ENCODE measurements around the gene CGNL1. TPM values are rescaled to one million over a fixed set of nuclear protein-coding genes. Genes with fewer than 3 reads are reported as not detected.

CGNL1 gene
- total RNA-seq, 2 donors from 2014 or later: not detected

DNA sequence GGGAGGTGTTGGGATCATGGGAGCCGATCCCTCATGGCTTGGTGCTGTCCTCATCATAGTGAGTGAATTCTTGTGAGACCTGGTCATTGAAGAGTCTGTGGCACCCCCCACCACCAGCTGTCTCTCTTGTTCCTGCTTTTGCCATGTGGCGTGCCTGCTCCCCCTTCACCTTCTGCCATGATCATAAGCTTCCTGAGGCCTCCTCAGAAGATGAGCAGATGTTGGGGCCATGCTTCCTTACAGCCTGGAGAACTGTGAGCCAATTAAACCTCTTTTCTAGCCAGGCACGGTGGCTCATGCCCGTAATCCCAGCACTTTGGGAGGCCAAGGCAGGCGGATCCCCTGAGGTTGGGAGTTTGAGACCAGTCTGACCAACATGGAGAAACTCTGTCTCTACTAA, 37.0 kb upstream of the CGNL1 start:
- no peak overlapping the region for H3K27ac Mint-ChIP-seq

DNA sequence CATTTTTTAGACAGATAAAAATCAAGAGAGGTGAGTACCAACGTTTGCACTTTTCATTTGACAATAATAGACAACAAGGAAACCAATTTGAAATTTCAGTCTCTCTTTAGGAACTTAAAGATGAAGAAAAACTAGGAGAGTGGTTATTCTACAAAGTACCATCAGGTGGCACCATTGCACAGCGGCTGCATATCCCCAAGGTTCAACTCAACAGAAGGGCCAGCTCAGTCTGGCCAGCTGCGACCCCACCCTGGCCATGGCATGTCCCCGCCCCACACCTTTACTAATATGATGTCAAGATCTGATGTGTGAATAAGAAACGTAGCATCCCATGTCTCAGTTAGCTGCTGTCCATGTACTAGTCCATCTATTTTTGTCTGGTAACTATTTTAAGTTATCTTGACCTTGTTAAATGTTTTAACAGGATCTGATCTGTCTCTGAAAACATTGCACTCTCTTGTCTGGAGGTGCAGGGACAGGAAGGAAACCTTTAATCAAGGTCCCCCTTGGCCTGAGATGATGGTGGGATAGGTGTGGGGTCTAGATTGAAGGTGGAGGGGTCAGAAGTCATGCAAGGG, 35.5 kb upstream of the CGNL1 start:
- H3K27me3 Mint-ChIP-seq: peaks cover 22% of the 10 kb centered on the region
- ATAC-seq (replicated peaks): peak; percentile 56
- no peaks in the 10 kb centered on the region for H3K9me3 Mint-ChIP-seq
- no peaks in the 10 kb centered on the region for H3K4me1 Mint-ChIP-seq
- H3K36me3 Mint-ChIP-seq (ENCODE audit: low read depth): no peaks in the 10 kb centered on the region
- H3K27ac Mint-ChIP-seq: no peak overlapping the region
- no peak overlapping the region for H3K4me3 Mint-ChIP-seq

More for the DNA sequence above, 37.0 kb upstream of the CGNL1 start:
- Mint-ChIP-seq H3K4me1 (no peaks in the 10 kb centered on the region), H3K9me3 (no peaks in the 10 kb centered on the region), H3K4me3 (no peak overlapping the region), H3K36me3 (ENCODE audit: low read depth) (no peaks in the 10 kb centered on the region), H3K27me3 (peaks cover 28% of the 10 kb centered on the region)
- no peak for ATAC-seq (replicated peaks)

DNA sequence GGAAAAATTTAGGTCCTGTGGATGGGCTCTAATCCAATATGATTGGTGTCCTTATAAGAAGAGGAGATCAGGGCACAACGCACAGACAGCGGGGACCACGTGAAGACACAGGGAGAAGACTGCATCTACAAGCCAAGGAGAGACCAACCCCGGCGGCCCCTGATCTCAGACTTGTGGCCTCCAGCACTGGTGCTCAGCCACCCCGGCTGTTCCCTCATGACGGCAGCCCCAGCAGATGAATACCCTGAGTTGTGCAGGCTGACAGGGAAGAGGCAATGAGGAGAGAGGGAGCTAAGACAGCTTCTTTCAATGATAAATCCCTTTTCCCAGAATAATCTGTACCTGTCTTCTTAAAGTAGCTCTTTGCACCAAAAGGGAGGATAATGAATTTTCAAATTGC, 33.3 kb upstream of the CGNL1 start:
- Mint-ChIP-seq H3K27me3 (peaks cover 17% of the 10 kb centered on the region), H3K27ac (no peak overlapping the region), H3K4me1 (no peaks in the 10 kb centered on the region), H3K4me3 (no peak overlapping the region), H3K36me3 (ENCODE audit: low read depth) (no peaks in the 10 kb centered on the region), H3K9me3 (no peaks in the 10 kb centered on the region)
- ATAC-seq (replicated peaks): no peak

DNA sequence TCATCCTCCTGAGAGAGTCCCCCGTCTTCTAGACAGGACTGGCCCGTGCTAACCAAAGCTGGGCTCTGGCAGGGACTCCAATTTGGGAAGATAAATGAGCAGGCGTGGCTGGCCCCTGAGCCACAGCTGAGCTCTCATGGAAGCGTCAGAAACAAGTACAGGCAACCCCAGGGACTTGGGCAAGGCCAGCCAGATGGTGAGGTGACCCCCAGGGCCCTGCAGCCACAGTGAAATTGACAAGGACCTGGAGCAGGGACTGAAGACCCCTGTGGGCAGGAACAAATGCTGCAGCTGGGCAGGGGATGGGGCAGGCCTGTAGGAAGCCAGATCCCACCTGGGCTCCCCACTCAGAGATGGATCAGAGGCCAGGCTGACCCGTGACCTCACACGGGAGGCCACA, 32.8 kb upstream of the CGNL1 start:
- H3K9me3 Mint-ChIP-seq: no peaks in the 10 kb centered on the region
- no peak overlapping the region for H3K4me3 Mint-ChIP-seq
- H3K27me3 Mint-ChIP-seq: peaks cover 17% of the 10 kb centered on the region
- H3K4me1 Mint-ChIP-seq: no peaks in the 10 kb centered on the region
- no peak overlapping the region for H3K27ac Mint-ChIP-seq
- ATAC-seq (replicated peaks): no peak
- no peaks in the 10 kb centered on the region for H3K36me3 Mint-ChIP-seq (ENCODE audit: low read depth)

DNA sequence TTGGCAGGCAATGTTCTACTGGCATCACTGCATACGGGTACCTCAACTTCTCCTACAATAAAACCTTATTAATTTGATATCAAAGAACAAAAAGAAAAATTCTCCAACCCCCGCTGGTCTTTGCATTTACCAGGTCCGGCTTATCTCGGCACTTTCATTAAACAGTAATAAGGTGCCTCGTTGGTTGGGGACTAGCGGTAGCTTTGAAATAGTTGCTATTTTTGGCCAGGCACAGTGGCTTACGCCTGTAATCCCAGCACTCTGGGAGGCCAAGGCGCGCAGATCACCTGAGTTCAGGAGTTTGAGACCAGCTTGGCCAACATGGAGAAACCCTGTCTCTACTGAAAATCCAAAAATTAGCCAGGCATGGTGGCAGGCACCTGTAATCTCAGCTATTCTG, 32.0 kb upstream of the CGNL1 start:
- Mint-ChIP-seq H3K4me1 (no peaks in the 10 kb centered on the region), H3K9me3 (no peaks in the 10 kb centered on the region), H3K27ac (no peak overlapping the region), H3K36me3 (ENCODE audit: low read depth) (no peaks in the 10 kb centered on the region), H3K4me3 (no peak overlapping the region), H3K27me3 (peaks cover 11% of the 10 kb centered on the region)
- no peak for ATAC-seq (replicated peaks)

DNA sequence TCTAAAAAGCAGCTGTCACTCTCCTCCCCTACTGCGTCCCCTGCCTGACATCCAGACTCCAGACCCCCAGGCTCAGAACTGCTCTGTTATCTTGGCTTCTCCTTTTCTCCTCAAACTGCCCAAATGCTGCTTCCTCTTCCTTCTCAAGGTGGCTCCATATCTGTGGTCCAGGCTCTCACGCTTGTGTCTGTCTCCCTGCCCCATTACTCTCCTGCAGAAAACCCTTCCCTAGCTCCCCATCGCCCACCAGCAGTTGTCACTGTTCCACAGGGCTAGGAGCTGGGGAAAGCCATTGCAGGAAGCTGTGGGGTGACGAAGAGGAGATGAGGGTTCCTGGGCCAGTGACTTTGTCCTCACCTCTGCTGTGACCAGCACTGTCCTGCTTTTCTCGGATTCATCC, 30.7 kb upstream of the CGNL1 start:
- Mint-ChIP-seq H3K4me3 (no peak overlapping the region), H3K9me3 (no peaks in the 10 kb centered on the region), H3K27ac (no peak overlapping the region), H3K36me3 (ENCODE audit: low read depth) (no peaks in the 10 kb centered on the region), H3K4me1 (no peaks in the 10 kb centered on the region), H3K27me3 (peaks cover 11% of the 10 kb centered on the region)
- ATAC-seq (replicated peaks): no peak

DNA sequence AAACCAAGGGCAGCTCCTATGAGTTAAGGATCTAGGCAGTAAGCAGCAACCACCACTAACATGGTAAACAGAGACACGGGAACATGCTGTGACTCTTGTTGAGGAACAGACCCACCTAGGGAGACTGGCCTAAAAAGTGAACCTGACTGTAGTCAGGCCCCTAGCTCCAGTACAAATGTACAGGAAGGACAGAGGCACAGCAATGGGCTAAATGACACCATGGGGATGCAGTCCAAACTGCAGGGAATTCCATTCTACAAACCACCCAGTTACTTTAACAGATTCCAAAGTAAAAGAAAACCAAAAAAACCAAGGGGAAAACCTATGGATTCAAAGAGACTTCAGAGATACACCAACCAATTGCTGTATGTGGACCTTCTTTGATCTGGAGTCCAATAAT, 28.2 kb upstream of the CGNL1 start:
- Mint-ChIP-seq H3K4me3 (no peak overlapping the region), H3K27ac (no peak overlapping the region), H3K36me3 (ENCODE audit: low read depth) (no peaks in the 10 kb centered on the region), H3K4me1 (no peaks in the 10 kb centered on the region), H3K27me3 (peaks cover 5% of the 10 kb centered on the region), H3K9me3 (no peaks in the 10 kb centered on the region)
- no peak for ATAC-seq (replicated peaks)

DNA sequence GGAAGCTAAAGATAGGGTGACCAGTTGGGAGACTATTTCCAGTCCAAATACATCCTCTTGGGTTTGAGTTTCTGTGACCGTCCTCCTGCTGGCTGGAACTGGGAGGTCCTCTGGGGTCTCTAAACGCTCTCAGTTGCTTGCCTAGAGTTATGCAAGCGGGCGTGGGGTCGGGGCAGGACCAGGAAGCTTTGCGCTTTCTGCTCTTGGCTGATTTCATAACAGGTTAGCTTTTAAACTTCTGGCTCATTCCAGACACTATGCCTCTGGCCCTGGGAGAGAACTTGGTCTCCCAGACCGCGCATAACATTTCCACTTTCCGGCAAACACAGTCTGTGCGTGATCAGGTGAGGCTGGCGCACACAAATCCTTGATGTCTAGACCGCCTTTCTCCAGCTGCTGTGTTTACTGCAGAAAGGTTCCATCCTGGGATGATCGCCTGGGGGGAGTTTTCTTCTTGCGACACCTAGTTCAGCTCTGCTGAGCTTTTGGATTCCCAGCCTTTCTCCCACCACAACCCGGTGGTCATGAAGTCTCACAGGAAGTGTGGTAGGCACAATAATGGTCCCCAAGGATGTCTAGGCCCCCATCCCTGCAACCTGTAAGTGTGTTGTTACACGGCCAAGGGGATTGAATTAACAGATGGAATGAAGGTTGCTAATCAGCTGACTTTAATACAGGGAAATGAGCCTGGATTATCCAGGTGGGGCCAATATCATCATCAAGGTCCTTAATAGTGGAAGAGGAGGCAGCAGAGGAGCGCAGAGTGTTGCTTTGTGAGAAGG, 23.6 kb upstream of the CGNL1 start:
- Mint-ChIP-seq H3K4me3 (no peak overlapping the region), H3K27me3 (peaks cover 7% of the 10 kb centered on the region), H3K27ac (no peak overlapping the region), H3K9me3 (no peaks in the 10 kb centered on the region), H3K36me3 (ENCODE audit: low read depth) (no peaks in the 10 kb centered on the region), H3K4me1 (no peaks in the 10 kb centered on the region)
- ATAC-seq (replicated peaks): no peak

DNA sequence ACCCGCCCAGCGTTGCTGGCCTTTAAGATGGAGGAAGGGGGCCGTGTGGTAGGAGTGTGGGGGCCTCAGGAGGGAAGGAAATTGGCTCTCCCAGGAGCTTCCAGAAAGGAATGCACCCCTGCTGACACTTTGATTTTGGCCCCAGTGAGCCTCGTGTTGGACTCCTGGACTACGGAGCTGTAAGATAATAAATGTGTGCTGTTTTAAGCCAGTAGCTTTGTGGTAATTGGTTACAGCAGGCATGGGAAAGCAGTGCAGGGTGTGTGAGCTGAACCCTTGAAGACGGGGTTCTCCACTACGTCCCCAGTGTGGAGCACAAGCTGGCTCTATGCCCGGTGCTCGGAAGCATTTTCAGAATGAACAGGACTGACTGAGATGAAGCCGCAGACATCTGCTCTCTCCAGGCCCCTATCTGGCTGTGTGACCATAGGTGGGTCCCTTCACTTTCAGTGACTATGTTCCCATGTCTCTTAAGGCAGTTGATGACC, 22.9 kb upstream of the CGNL1 start:
- no peaks in the 10 kb centered on the region for H3K36me3 Mint-ChIP-seq (ENCODE audit: low read depth)
- no peak overlapping the region for H3K4me3 Mint-ChIP-seq
- peaks cover 7% of the 10 kb centered on the region for H3K27me3 Mint-ChIP-seq
- no peak for ATAC-seq (replicated peaks)
- no peaks in the 10 kb centered on the region for H3K4me1 Mint-ChIP-seq
- no peaks in the 10 kb centered on the region for H3K9me3 Mint-ChIP-seq
- H3K27ac Mint-ChIP-seq: no peak overlapping the region

DNA sequence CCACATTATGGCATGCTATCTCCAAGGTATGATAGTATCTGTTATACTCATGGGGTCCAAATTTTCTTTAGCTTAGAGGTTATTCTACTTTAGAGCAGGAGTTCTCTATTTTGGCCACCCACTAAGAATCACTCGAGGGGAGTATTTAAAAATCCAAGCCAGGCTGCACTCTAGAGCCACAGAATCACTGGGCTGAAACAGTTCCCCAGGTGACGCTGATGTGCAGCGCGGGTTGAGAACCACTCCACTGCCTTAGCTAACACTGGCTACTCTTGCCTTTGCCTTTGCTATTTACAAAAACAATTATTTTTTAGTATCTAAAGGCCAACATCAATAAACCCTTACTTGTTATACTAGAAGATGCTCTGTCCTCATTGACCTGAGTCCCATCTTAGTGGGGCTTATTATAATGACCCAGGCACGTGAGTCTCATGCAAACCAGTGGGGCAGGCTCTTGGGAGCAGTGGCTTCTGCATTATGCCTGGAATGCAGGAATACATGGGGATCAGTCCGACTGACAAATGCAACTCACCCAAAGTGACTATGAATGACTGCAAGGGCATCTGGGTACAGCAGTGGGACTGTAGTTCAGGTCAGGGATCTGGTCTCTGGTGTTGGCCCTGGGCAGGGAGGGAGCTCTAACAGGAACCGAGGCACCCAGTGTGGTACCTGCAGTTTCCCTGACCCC, 21.7 kb upstream of the CGNL1 start:
- ATAC-seq (replicated peaks): no peak
- Mint-ChIP-seq H3K9me3 (no peaks in the 10 kb centered on the region), H3K4me3 (no peak overlapping the region), H3K4me1 (no peaks in the 10 kb centered on the region), H3K27me3 (peaks cover 7% of the 10 kb centered on the region), H3K36me3 (ENCODE audit: low read depth) (no peaks in the 10 kb centered on the region), H3K27ac (no peak overlapping the region)

DNA sequence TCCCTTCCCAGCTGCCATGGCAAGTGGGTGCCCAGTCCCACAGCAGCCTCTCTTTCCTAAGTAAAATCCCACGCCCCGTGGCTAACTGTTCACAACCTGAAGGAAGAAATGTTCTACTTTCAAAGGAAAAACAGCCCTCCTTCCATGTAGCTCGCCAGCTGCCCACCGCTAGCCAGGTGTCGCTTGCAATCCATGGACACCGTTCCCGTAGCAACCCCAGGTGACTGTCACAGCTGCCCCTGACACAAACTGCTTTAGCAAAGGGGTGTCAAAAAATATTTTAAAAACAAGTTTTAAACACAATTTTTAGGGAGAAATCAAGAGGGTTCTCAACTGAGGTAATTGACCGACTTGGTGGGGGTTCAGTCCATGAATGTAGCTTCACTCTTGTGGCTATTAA, 21.0 kb upstream of the CGNL1 start:
- H3K27ac Mint-ChIP-seq: no peak overlapping the region
- H3K27me3 Mint-ChIP-seq: peaks cover 7% of the 10 kb centered on the region
- ATAC-seq (replicated peaks): no peak
- H3K9me3 Mint-ChIP-seq: no peaks in the 10 kb centered on the region
- H3K36me3 Mint-ChIP-seq (ENCODE audit: low read depth): no peaks in the 10 kb centered on the region
- H3K4me1 Mint-ChIP-seq: no peaks in the 10 kb centered on the region
- H3K4me3 Mint-ChIP-seq: no peak overlapping the region

DNA sequence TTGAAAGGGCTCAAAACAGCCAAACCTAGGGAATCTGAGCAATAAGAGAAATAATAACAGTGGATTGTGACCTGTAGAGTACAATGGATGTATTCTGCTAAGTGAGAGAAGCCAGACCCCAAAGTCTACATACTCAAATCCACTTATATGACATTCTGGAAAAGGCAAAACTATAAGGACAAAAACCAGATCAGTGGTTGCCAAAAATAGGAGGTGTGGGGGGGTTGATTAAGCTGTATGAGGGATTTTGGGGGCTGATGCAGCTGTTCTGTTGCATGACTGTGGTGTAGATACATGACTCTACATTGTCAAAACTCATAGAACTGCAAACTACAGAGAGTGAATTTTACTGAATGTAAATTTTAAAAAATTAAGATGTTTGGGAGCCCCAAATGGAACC, 20.1 kb upstream of the CGNL1 start:
- H3K27me3 Mint-ChIP-seq: peaks cover 7% of the 10 kb centered on the region
- no peak for ATAC-seq (replicated peaks)
- no peaks in the 10 kb centered on the region for H3K36me3 Mint-ChIP-seq (ENCODE audit: low read depth)
- H3K9me3 Mint-ChIP-seq: no peaks in the 10 kb centered on the region
- H3K4me1 Mint-ChIP-seq: no peaks in the 10 kb centered on the region
- no peak overlapping the region for H3K4me3 Mint-ChIP-seq
- H3K27ac Mint-ChIP-seq: no peak overlapping the region

DNA sequence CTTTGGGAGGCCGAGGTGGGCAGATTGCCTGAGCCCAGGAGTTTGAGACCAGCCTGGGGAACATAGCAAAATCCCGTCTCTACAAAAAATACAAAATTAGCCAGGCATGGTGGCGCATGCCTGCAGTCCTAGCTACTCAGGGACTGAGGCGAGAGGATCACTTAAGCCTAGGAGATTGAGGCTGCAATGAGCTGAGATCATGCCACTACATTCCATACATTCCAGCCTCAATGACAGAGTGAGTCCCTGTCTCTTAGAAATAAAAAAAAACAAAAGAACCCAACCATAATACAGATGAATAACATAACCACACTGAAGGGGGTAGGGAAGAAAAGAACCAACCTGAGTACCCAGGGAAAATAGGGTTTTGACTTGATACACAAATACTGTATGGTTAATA, 19.7 kb upstream of the CGNL1 start:
- Mint-ChIP-seq H3K27ac (no peak overlapping the region), H3K4me3 (no peak overlapping the region), H3K27me3 (peaks cover 7% of the 10 kb centered on the region), H3K4me1 (no peaks in the 10 kb centered on the region), H3K36me3 (ENCODE audit: low read depth) (no peaks in the 10 kb centered on the region), H3K9me3 (no peaks in the 10 kb centered on the region)
- ATAC-seq (replicated peaks): no peak

DNA sequence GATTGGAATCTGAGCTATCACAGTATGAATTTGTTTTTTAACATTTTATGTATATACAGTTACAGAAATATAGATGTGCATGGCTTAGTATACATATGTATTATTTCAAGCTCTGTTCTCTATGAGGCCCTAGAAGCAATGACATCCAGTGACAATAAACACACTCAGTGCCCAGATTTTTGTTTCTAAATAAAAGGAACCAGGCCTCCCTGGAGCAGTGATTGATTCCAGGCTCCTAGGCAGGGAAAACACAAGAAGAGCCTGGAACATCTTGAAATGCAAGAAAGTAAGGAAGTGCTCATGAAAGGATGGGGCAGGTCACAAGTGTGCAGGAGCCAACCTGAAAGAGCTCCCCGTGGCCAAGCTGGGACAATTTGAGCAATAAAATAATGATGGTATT, 18.5 kb upstream of the CGNL1 start:
- Mint-ChIP-seq H3K4me3 (no peak overlapping the region), H3K9me3 (no peaks in the 10 kb centered on the region), H3K27ac (no peak overlapping the region), H3K4me1 (no peaks in the 10 kb centered on the region), H3K27me3 (peaks cover 7% of the 10 kb centered on the region), H3K36me3 (ENCODE audit: low read depth) (no peaks in the 10 kb centered on the region)
- no peak for ATAC-seq (replicated peaks)

DNA sequence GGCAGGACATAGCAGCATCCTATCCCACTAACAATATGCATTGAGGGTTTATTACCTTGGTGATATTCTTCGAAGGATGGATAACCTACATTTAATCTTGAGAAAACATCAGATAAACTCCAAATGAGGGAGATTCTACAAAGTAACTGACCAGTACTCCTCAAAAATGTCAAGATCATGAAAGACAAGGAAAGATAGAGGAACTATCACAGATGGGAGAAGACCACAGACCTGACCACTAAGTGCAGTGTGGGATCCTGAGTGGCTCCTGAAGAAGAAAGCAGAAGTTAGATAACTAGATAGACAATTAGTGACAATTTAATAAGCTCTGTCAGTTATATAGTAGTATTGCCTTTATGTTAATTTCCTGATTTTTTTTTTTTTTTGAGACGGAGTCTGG, 17.7 kb upstream of the CGNL1 start:
- Mint-ChIP-seq H3K27ac (no peak overlapping the region), H3K9me3 (no peaks in the 10 kb centered on the region), H3K36me3 (ENCODE audit: low read depth) (no peaks in the 10 kb centered on the region), H3K4me3 (no peak overlapping the region), H3K4me1 (no peaks in the 10 kb centered on the region), H3K27me3 (peaks cover 3% of the 10 kb centered on the region)
- ATAC-seq (replicated peaks): no peak

All from activated T-helper 17 cell treated with anti-CD3 and anti-CD28 coated beads, Interleukin-2, amount 50 U/mL, for 72 hours (primary cell).